Measurements from ENCODE around the gene ZNF211.

DNA sequence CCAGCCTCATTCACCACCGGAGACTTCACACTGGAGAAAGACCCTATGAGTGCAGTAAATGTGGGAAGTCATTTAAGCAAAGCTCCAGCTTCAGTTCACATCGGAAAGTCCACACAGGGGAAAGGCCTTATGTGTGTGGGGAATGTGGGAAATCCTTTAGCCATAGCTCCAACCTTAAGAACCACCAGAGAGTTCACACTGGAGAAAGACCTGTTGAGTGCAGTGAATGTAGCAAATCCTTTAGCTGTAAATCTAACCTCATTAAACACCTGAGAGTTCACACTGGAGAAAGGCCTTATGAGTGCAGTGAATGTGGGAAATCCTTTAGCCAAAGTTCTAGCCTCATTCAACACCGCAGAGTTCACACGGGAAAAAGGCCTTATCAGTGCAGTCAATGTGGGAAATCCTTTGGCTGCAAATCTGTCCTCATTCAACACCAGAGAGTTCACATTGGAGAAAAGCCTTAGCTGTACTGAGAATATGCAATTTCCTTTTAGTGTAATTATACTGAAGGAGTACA is 8.8 kb downstream of the ZNF211 start:
- TF ChIP-seq EZH2 (IDR thresholded peaks at IDR 0.05; ENCODE audit: insufficient read depth, poor library complexity, severe bottlenecking): no peak
- no peak for TF ChIP-seq EZH2phosphoT487 (IDR thresholded peaks at IDR 0.05; ENCODE audit: insufficient read depth, low read depth)
